AG09319 (cell line): ENCODE results near the gene ABHD5.

Experiments used
- DNase-seq: peaks from one replicate; pipeline ENCODE4 v3.0.0-alpha.2; 2010; ENCODE audit warnings: low read depth; ENCODE audit errors: extremely low read depth
- TF ChIP-seq, protein P1 (sequence below): IDR thresholded peaks from 2 replicates; pipeline ENCODE4 v1.5.1; 2011; ENCODE audit warnings: low read depth, mild to moderate bottlenecking, inconsistent platforms, low read length, moderate library complexity

ABHD5 gene

DNA sequence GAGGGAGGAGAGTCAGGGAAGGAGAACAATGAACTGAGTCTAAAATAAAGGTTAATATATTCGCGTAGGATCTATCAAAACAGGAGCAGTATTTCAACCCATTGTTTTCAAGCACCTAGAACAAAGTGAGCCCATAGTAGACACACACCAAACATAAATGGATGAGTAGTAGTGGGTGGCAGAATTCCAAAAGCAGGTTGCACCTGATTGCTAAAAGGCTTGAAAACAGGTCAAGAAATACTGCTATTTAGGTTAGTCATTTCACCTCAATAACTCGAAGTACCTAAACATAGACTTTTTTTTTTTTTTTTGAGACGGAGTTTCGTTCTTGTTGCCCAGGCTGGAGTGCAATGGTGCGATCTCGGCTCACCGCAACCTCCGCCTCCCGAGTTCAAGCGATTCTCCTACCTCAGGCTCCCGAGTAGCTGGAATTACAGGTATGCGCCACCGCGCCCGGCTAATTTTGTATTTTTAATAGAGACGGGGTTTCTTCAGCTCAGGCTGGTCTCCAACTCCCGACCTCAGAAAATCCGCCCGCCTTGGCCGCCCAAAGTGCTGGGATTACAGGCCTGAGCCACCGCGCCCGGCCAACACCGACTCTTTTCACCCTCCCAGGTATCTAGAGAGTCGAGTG, 855 bp upstream of the ABHD5 start:
- TF ChIP-seq, protein P1, sequence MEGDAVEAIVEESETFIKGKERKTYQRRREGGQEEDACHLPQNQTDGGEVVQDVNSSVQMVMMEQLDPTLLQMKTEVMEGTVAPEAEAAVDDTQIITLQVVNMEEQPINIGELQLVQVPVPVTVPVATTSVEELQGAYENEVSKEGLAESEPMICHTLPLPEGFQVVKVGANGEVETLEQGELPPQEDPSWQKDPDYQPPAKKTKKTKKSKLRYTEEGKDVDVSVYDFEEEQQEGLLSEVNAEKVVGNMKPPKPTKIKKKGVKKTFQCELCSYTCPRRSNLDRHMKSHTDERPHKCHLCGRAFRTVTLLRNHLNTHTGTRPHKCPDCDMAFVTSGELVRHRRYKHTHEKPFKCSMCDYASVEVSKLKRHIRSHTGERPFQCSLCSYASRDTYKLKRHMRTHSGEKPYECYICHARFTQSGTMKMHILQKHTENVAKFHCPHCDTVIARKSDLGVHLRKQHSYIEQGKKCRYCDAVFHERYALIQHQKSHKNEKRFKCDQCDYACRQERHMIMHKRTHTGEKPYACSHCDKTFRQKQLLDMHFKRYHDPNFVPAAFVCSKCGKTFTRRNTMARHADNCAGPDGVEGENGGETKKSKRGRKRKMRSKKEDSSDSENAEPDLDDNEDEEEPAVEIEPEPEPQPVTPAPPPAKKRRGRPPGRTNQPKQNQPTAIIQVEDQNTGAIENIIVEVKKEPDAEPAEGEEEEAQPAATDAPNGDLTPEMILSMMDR = no peak
- DNase-seq = no peak

DNA sequence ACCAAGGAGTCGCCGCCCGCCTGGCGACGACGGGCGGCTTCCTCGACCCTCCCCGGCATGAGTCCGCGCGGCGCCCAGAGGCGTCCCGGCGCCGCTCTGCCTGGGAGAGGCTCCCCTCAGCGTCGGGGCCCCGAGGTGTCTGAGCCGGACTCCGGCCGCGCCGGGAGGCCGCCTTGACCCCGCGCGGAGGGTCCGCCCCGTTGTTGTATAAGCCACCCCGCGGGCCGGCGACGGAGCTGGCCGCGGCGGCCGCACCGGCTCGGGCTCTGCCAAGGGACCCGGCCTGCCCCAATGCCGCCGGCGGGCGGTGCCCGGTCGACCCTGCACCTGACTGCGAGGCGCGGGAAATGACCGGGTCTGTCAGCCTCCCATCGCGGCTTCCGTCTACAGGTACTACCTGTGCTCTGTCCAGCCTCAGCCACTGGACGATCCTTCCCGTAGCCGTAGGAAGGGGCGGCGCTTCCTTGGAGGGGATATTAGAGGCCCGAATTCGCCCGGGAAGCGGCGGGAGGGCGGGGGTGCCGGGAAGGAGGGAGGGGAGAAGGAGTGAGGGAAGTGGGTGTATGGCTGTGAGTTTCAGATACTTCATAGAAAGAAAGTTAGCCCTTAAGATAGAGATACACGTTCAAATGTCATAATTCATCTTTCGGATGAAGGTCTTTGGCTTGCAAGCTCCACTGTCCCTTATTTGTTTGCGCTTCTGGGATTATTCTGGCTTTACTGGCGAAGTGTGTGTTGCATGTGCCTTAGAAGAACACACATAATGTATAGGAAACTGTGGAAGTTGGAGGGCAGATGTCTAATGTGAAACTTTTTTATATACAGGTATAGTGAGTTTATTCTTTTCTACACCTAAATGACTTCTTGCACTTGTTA, 620 bp downstream of the ABHD5 start:
- DNase-seq = no peak
- TF ChIP-seq, protein P1 = no peak

DNA sequence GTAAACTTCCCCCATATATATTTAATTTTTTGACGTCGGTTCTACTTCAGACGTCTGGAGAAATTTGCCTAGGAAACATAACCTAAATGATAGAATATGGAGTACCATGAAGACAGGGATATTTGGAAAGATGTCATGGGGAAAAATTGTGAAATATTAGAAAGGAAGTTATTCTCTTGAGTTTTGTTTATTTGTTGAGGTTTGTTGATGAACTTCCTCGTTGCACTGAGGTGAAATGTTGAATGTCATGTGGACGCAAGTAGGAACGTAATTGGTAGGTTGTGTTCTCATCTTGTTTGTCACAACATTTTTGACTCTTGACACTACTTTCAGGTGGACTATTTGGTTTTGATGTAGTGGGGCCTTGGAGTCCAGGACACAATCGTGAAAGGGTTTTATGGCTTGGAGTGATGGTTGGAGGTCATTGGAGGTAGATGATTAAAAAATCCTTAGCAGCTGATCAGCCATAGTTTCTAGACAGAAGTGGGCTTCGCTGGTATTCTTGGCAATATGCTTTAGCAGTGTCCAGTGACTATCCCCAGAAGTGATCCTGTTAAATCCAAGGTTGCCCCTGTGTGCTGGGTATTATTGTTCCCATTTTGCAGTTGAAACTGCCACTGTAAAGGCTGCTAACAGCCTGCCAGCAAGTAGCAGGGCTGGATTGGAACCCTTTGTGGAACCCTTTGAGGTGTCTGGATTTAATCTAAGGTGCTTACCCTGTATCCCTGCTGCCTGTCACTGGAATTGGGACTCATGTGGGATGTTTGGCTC, 1.5 kb downstream of the ABHD5 start:
- TF ChIP-seq, protein P1 = no peak
- no peak for DNase-seq

DNA sequence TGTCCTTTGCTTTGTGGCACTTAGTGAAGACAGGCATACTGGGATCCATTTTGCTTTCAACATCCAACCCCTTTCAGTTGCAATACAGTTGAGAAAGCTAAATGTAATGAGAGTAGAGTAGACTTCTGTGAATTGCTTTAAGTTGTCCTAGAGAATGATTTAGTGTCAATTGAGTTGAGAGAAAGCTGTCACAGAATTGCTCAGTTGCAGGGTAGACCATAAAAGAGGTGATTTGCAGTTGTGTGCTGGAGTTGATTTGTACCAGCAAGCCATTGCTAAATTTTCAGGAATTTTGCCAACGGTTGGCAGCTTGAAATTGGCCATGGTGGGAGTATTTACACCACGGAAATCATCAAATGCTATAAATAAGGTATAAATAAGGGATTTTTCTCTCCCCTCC, 2.2 kb downstream of the ABHD5 start:
- DNase-seq = no peak
- TF ChIP-seq, protein P1 = no peak

DNA sequence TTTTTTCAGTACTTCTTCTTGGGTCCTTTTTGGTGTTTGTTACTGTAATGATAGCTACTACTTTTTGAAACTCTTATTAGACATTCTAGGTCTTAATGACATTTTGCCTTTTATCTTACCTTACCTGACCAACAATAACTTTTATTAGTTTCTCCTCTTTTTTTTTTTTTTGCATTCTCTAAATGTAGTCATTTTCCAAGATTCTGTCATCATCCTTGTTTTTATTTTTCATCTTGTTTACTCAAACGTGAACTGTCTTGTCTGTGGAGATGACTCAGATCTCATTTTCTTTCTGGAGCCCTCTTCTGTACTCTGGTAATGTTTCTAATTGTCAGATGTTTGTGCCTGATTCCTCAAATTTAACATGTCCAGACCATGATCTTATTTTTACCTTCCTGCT, 2.9 kb downstream of the ABHD5 start:
- DNase-seq = no peak
- TF ChIP-seq, protein P1 = no peak

DNA sequence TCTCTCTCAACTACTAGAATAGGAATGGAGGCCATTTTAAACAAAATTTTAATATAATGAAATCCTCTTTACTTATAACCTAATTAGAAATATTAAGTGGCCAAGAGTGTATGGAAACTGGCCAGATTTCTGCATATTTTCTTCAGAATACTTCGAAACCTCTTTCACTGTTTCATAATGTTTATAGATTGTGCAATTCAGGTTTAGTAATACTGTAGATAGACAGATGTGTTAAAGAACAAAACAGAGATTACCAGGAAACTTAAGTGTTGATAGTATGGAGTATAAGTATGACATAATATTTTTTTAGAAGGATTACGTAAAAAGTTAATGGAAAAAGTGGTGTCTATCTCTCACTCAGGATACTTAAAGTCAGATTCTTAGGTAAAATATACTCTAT, 4.7 kb downstream of the ABHD5 start:
- peak; percentile 46 for DNase-seq
- TF ChIP-seq, protein P1 = no peak
